Vagina (tissue), 2 donors: ENCODE data around the gene WFDC6. TPM values are rescaled to one million over a fixed set of nuclear protein-coding genes. Genes with fewer than 3 reads are reported as not detected.
"Not testable (repeated sequence)": the region's sequence is repeated elsewhere in the genome, so short reads cannot be mapped to it uniquely, and the experiment has no call there.

Experiments
- DNase-seq, 2 donors: peaks; one replicate each; pipeline ENCODE4 v3.0.0-alpha.2; 2017; ENCODE audit errors: extremely low spot score in 2 of 2
- H3K27ac ChIP-seq: fragments of 200-600 bp; sonication (generic); one replicate; pipeline ENCODE4 v1.5.1; 2019
- H3K27me3 ChIP-seq: fragments of 200-600 bp; sonication (generic); one replicate; pipeline ENCODE4 v1.5.1; 2019
- H3K36me3 ChIP-seq, 2 donors: fragments of 200-600 bp; sonication (generic); one replicate each; pipeline ENCODE4 v1.5.1; 2017 to 2019
- H3K4me1 ChIP-seq: fragments of 200-600 bp; sonication (generic); one replicate; pipeline ENCODE4 v1.5.1; 2019
- H3K4me3 ChIP-seq, 2 donors: fragments of 200-600 bp; sonication (generic); 1 replicate in 1 of 2; 2 replicates in 1 of 2; pipeline ENCODE4 v1.5.1; 2016 to 2019
- H3K9me3 ChIP-seq: fragments of 200-600 bp; sonication (generic); one replicate; pipeline ENCODE4 v1.5.1; 2019
- CTCF ChIP-seq, 3 experiments: fragments of 450-650 bp in 2 of 3; fragments of 200-600 bp in 1 of 3; sonication (generic) in 1 of 3; IDR thresholded peaks; one replicate each; pipeline ENCODE4 v1.5.1; 2017 to 2019; ENCODE audit warnings: antibody characterized with exemption in 3 of 3, mild to moderate bottlenecking in 2 of 3, moderate library complexity in 2 of 3
- POLR2A ChIP-seq, 2 donors: fragments of 450-650 bp; IDR thresholded peaks; one replicate each; pipeline ENCODE4 v1.6.1; 2017; ENCODE audit warnings: antibody characterized with exemption in 2 of 2, mild to moderate bottlenecking in 2 of 2, moderate library complexity in 2 of 2
- POLR2AphosphoS5 ChIP-seq, 2 donors: sonication (generic); formaldehyde crosslinking; IDR thresholded peaks; one replicate each; pipeline ENCODE4 v1.9.0; 2017; ENCODE audit warnings: antibody characterized with exemption in 2 of 2, mild to moderate bottlenecking in 2 of 2, low read depth in 1 of 2; ENCODE audit not compliant: insufficient read depth in 1 of 2
- intact Hi-C: fragments of 100-400 bp; cut with DNase I; formaldehyde crosslinking; loops from one replicate; pipeline ENCODE4 v1.15.1; 2023
- total RNA-seq: library from RNA; depleted of rRNA; stranded (reverse); fragments of >200 nt; gene quantifications from one replicate; pipeline ENCODE4 v1.2.3, GENCODE V29; 2016

WFDC6 gene
- total RNA-seq, result not detected

DNA sequence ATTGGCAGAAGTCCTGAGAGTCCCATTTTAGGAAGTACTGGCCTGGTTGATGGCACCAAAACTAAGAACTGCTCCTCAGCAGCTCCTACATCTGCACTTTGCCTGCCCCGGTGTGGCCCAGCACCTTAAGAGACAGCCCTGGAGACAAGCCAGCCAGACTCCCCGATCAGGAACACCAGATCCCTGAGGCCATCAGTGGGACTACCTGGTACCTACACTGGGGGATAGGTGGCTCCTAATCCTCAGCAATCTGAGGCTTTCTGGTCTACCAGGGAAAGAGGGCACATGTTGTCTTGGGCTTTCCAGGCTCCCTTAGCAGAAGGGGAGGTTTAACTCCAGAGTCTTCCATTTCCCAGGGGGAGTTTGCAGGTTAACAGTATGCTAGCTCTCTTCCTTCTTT is at the start of gene WFDC6:
WFDC6 (minus strand) TSS at position 101 of the 400 bp plus-strand sequence; CDS start at position 26, 75 bp downstream.
- H3K27me3 ChIP-seq, result no peaks in the 10 kb centered on the region
- H3K27ac ChIP-seq, result no peak within 1 kb of the TSS
- no peak for DNase-seq
- TF ChIP-seq POLR2A (IDR thresholded peaks at IDR 0.05) (no peak), CTCF (IDR thresholded peaks at IDR 0.05) (no peak), POLR2AphosphoS5 (IDR thresholded peaks at IDR 0.05; ENCODE audit: insufficient read depth in 1 of 2, low read depth in 1 of 2) (no peak)
- no peaks in the 10 kb centered on the region for H3K4me1 ChIP-seq
- no peak within 1 kb of the TSS for H3K4me3 ChIP-seq
- H3K9me3 ChIP-seq, result no peaks in the 10 kb centered on the region
- intact Hi-C loops, result no loop called here
- H3K36me3 ChIP-seq, result no peaks in the 10 kb centered on the region

- H3K27ac ChIP-seq, result no peak overlapping the region
- H3K4me3 ChIP-seq, result no peak overlapping the region
- H3K27me3 ChIP-seq, result no peaks in the 10 kb centered on the region
- intact Hi-C loops, result no loop called here
- no peaks in the 10 kb centered on the region for H3K36me3 ChIP-seq
- TF ChIP-seq CTCF (IDR thresholded peaks at IDR 0.05) (no peak), POLR2A (IDR thresholded peaks at IDR 0.05) (no peak), POLR2AphosphoS5 (IDR thresholded peaks at IDR 0.05; ENCODE audit: insufficient read depth in 1 of 2, low read depth in 1 of 2) (no peak)
- no peaks in the 10 kb centered on the region for H3K4me1 ChIP-seq
- no peaks in the 10 kb centered on the region for H3K9me3 ChIP-seq
- DNase-seq, result no peak
These were observed 49.5 kb upstream of the WFDC6 start for GRCh38 chr20:45588800-45589199.

DNA sequence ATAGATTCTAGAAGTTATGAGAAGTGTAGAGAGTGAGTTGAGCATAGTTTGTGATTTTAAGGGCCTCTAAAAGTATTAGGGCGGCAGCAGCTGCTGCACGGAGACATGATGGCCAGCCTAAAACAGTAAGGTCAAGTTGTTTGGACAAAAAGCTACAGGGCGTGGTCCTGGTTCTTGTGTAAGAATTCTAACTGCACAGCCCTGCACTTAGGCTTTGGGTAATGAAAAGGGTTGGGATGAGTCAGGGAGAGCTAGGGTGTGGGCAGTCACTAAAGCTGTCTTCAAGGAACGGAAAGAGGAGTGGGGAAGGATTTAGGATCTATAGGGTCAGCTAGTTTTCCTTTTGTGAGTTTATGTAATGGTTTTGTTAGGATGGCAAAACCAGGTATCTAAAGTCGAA is 46.7 kb upstream of the WFDC6 start:
- DNase-seq, intact Hi-C loops, H3K9me3 ChIP-seq, H3K4me3 ChIP-seq, H3K36me3 ChIP-seq, H3K4me1 ChIP-seq, H3K27me3 ChIP-seq: not testable (repeated sequence)
- H3K27ac ChIP-seq, result peak overlapping the region; percentile 44

GRCh38 chr20:45584294-45584693 is 45.0 kb upstream of the WFDC6 start:
- H3K9me3 ChIP-seq, DNase-seq, H3K27me3 ChIP-seq, H3K27ac ChIP-seq, H3K4me1 ChIP-seq, H3K36me3 ChIP-seq, H3K4me3 ChIP-seq, intact Hi-C loops: not testable (repeated sequence)

GRCh38 chr20:45583502-45583901 is 44.2 kb upstream of the WFDC6 start:
- TF ChIP-seq POLR2A (IDR thresholded peaks at IDR 0.05) (no peak), POLR2AphosphoS5 (IDR thresholded peaks at IDR 0.05; ENCODE audit: insufficient read depth in 1 of 2, low read depth in 1 of 2) (no peak)
- H3K4me1 ChIP-seq, result no peaks in the 10 kb centered on the region
- no peaks in the 10 kb centered on the region for H3K27me3 ChIP-seq
- intact Hi-C loops, result no loop called here
- H3K9me3 ChIP-seq, result no peaks in the 10 kb centered on the region
- no peak overlapping the region for H3K4me3 ChIP-seq
- H3K36me3 ChIP-seq, result no peaks in the 10 kb centered on the region
- H3K27ac ChIP-seq, result no peak overlapping the region
- DNase-seq, result no peak

DNA sequence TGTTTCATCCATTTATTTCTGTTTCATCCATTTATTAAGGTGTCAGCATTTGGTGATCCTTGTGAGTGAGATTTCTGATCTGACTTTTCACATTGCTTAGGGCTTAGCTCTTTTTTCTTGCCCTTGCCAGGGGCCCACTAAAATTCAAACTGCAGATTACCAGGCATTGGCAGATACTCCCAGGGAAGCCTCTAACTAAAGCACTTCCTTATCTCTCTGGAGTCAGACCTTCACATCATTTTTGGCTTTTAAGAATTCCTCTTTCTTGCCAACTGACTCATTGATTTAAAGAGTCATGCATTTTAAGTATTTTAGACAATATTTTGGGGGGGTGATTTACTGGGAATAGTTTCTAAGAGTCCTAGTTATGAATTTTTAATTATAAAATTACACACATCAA is 42.4 kb upstream of the WFDC6 start:
- no peak for DNase-seq
- TF ChIP-seq CTCF (IDR thresholded peaks at IDR 0.05), result no peak
- no peak for TF ChIP-seq POLR2A (IDR thresholded peaks at IDR 0.05)
- no peak for TF ChIP-seq POLR2AphosphoS5 (IDR thresholded peaks at IDR 0.05; ENCODE audit: insufficient read depth in 1 of 2, low read depth in 1 of 2)
- Histone ChIP-seq H3K27ac (no peak overlapping the region), H3K4me1 (peaks cover 8% of the 10 kb centered on the region), H3K4me3 (no peak overlapping the region), H3K36me3 (no peaks in the 10 kb centered on the region), H3K27me3 (no peaks in the 10 kb centered on the region), H3K9me3 (no peaks in the 10 kb centered on the region)
- intact Hi-C loops, result no loop called here

DNA sequence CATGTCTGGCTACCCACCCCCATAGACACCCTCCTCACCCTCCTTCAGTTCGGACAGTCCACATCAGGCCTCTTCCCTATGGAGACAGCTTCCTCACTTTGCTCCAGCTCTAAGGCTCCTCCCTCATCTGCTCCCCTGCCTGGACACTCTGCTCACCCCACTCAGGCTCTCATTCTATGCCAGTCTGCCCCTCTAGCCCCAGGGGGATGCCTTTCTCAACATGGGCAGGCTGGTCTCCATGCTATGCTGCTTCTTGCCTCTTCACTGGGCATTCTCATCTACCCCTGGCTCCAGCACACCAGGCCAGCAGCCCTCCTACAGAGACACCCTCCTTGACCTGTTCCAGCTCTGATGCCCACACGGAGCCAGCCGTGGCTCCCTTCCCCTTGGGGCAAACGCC is 39.9 kb upstream of the WFDC6 start, which contains the start of gene WFDC8:
WFDC8 (minus strand) TSS at position 101 of the 400 bp plus-strand sequence; CDS start at position 64, 37 bp downstream.
- TF ChIP-seq CTCF (IDR thresholded peaks at IDR 0.05), result no peak
- TF ChIP-seq POLR2AphosphoS5 (IDR thresholded peaks at IDR 0.05; ENCODE audit: insufficient read depth in 1 of 2, low read depth in 1 of 2), result no peak
- TF ChIP-seq POLR2A (IDR thresholded peaks at IDR 0.05), result no peak
- intact Hi-C loops, result no loop called here

More for the DNA sequence above, 39.9 kb upstream of the WFDC6 start, which contains the start of gene WFDC8:
- Histone ChIP-seq H3K36me3 (no peaks in the 10 kb centered on the region), H3K4me1 (peaks cover 8% of the 10 kb centered on the region), H3K9me3 (no peaks in the 10 kb centered on the region), H3K27ac (no peak within 1 kb of the TSS), H3K27me3 (no peaks in the 10 kb centered on the region), H3K4me3 (no peak within 1 kb of the TSS)
- no peak for DNase-seq
